OCI-LY1 (cell line): ENCODE results near the gene STS.

Experiments
- CTCF ChIP-seq: fragments of 200-600 bp; sonication (generic), shearing (Covaris generic); IDR thresholded peaks from 2 replicates; pipeline ENCODE4 v1.5.1; 2017; ENCODE audit warnings: mild to moderate bottlenecking, antibody characterized with exemption, low read length, moderate library complexity, mixed read lengths
- EZH2 ChIP-seq: fragments of 200-600 bp; sonication (generic), shearing (Covaris generic); IDR thresholded peaks from 2 replicates; pipeline ENCODE4 v1.8.0; 2017; ENCODE audit warnings: borderline replicate concordance, mixed run types, mild to moderate bottlenecking, antibody characterized with exemption, low read length, moderate library complexity, mixed read lengths

DNA sequence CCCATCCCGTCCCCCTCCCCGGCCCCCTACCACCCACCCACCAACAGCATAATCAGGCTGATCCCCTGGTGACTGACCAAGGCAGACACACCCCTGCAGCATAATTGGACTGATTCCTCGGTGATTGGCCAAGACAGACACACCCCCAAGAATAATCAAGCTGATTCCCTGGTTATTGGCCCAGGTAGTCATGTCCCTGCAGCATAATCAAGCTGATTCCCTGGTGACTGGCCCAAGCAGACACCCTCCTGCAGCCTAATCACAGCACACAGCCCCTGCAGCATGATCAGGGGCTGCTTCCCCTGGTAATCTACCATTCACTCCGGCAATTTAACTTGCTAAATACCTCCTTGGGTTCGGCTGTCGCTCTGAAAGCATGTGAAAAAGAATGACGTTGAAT is 47.5 kb upstream of the STS start:
- TF ChIP-seq CTCF (no peak), EZH2 (no peak)
